ENCODE data around the gene STOML1.

DNA sequence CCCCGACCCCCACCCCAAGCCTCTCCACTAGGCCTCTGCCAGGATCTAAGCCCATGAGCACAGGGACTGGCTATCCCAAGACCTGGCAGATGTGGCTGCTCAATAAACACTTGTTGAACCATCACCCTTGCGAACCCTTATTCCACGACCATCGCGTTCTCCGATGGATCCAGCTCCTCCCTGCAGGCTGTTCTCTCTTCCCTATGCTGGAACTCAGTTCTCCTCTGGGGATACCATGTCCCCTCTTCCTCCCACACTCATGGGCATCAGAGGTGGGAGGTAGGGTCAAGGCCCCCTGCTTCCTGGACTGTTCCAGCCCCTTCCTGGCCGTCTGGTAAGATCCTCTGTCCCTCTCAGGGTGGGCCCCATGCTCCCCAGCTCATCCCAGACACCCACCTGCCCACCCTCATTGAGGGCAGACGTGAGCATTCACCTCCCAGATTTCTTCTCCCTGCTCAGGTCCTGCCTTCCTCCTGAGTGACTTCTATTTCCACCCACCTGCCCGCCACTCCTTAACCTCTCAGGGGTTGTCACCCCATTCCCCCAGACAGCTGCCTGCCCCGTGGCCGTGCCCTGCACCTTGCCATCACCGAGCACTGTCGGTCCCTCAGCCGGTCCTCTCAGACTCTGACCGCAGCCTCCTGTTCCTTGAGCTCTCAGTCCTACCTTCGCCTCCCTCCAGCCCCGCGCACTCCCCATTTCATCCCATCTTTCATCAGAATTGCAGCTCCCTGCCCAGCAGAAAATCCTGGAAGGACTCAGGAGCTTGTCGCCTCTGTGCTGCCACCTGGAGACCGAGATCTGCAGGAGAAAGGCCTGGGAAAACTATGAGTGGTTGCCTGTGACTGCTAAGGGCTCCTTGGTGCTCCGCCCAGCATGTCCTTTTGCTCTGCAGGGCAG lies 44.4 kb upstream of the STOML1 start:
- TF ChIP-seq, protein P1, sequence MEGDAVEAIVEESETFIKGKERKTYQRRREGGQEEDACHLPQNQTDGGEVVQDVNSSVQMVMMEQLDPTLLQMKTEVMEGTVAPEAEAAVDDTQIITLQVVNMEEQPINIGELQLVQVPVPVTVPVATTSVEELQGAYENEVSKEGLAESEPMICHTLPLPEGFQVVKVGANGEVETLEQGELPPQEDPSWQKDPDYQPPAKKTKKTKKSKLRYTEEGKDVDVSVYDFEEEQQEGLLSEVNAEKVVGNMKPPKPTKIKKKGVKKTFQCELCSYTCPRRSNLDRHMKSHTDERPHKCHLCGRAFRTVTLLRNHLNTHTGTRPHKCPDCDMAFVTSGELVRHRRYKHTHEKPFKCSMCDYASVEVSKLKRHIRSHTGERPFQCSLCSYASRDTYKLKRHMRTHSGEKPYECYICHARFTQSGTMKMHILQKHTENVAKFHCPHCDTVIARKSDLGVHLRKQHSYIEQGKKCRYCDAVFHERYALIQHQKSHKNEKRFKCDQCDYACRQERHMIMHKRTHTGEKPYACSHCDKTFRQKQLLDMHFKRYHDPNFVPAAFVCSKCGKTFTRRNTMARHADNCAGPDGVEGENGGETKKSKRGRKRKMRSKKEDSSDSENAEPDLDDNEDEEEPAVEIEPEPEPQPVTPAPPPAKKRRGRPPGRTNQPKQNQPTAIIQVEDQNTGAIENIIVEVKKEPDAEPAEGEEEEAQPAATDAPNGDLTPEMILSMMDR (conservative IDR thresholded peaks at IDR 0.05; ENCODE audit: low read depth, low read length), result peak; percentile 67
- no peak for TF ChIP-seq EZH2 (IDR thresholded peaks at IDR 0.05; ENCODE audit: low read length, unreplicated experiment)
- no peak for TF ChIP-seq EZH2phosphoT487 (IDR thresholded peaks at IDR 0.05; ENCODE audit: borderline replicate concordance, low read length)

Data from PC-3 (cell line).